OCI-M2 (cell line): ENCODE measurements around the gene PGLYRP2.
"Not testable (repeated sequence)": the region's sequence is repeated elsewhere in the genome, so short reads cannot be mapped to it uniquely, and the experiment has no call there.

Experiments used
- DNase-seq: peaks from one replicate; lab custom pipeline; 2025; ENCODE audit not compliant: unreplicated experiment; lab: John Stamatoyannopoulos, UW

PGLYRP2 gene

GRCh38 chr19:15479391-15480345 lies at the start of gene PGLYRP2:
Gene PGLYRP2, minus strand, starts transcription at chr19:15479501. Its CDS starts 130 bp downstream, at chr19:15479371.
- DNase-seq = no peak

GRCh38 chr19:15527705-15528104 lies 48.4 kb upstream of the PGLYRP2 start:
- no peak for DNase-seq

GRCh38 chr19:15526408-15526807 lies 47.1 kb upstream of the PGLYRP2 start:
- no peak for DNase-seq

GRCh38 chr19:15525291-15525690 lies 46.0 kb upstream of the PGLYRP2 start:
- no peak for DNase-seq

GRCh38 chr19:15524781-15525180 lies 45.5 kb upstream of the PGLYRP2 start:
- no peak for DNase-seq

GRCh38 chr19:15519433-15519976 lies 40.2 kb upstream of the PGLYRP2 start:
- no peak for DNase-seq

GRCh38 chr19:15517778-15518177 lies 38.5 kb upstream of the PGLYRP2 start:
- no peak for DNase-seq

GRCh38 chr19:15516363-15516762 lies 37.1 kb upstream of the PGLYRP2 start:
- DNase-seq = no peak

GRCh38 chr19:15515227-15515625 lies 35.9 kb upstream of the PGLYRP2 start:
- DNase-seq = not testable (repeated sequence)

- DNase-seq = no peak
Observed at GRCh38 chr19:15511671-15512424, 32.5 kb upstream of the PGLYRP2 start.

- no peak for DNase-seq
Observed at GRCh38 chr19:15508035-15508710, 28.9 kb upstream of the PGLYRP2 start, which contains the start of gene CYP4F22. Gene CYP4F22, plus strand, starts transcription at chr19:15508525. Its CDS starts 16,812 bp downstream, at chr19:15525337.

GRCh38 chr19:15507068-15508034 lies 28.1 kb upstream of the PGLYRP2 start:
- no peak for DNase-seq

- no peak for DNase-seq
Observed at GRCh38 chr19:15506074-15506571, 26.8 kb upstream of the PGLYRP2 start.

- no peak for DNase-seq
Observed at GRCh38 chr19:15502264-15502663, 23.0 kb upstream of the PGLYRP2 start.

GRCh38 chr19:15501596-15501995 lies 22.3 kb upstream of the PGLYRP2 start:
- DNase-seq = no peak

- DNase-seq = no peak
Observed at GRCh38 chr19:15498910-15499309, 19.6 kb upstream of the PGLYRP2 start.

- DNase-seq = no peak
Observed at GRCh38 chr19:15498156-15498858, 19.0 kb upstream of the PGLYRP2 start.

- DNase-seq = no peak
Observed at GRCh38 chr19:15495151-15495550, 15.8 kb upstream of the PGLYRP2 start.
